GM23248 (cell line): ENCODE measurements around the gene ARAP2. TPM values are rescaled to one million over a fixed set of nuclear protein-coding genes. Genes with fewer than 3 reads are reported as not detected.

Experiments used
- DNase-seq: peaks from one replicate; pipeline ENCODE4 v3.0.0-alpha.2; 2015
- H2AFZ ChIP-seq: fragments of 200-600 bp; sonication (generic); 2 replicates; pipeline ENCODE4 v1.6.1; 2016; ENCODE audit warnings: antibody characterized with exemption
- H3F3A ChIP-seq: fragments of 200-600 bp; sonication (generic); 2 replicates; pipeline ENCODE4 v1.6.1; 2016; ENCODE audit warnings: mild to moderate bottlenecking, antibody characterized with exemption, mixed run types; ENCODE audit not compliant: insufficient read depth
- H3K27ac ChIP-seq: fragments of 200-600 bp; sonication (generic); 2 replicates; pipeline ENCODE4 v1.5.1; 2016; ENCODE audit warnings: mild to moderate bottlenecking
- H3K27me3 ChIP-seq: fragments of 200-600 bp; sonication (generic); replicated peaks from 2 replicates; pipeline ENCODE4 v1.6.1; 2016; ENCODE audit warnings: mild to moderate bottlenecking; ENCODE audit not compliant: insufficient read depth
- H3K36me3 ChIP-seq: fragments of 200-600 bp; sonication (generic); 2 replicates; pipeline ENCODE4 v1.6.1; 2016; ENCODE audit warnings: low read depth, mild to moderate bottlenecking
- H3K4me1 ChIP-seq: fragments of 200-600 bp; sonication (generic); 2 replicates; pipeline ENCODE4 v1.6.1; 2016; ENCODE audit warnings: mild to moderate bottlenecking; ENCODE audit not compliant: insufficient read depth
- H3K4me2 ChIP-seq: fragments of 200-600 bp; sonication (generic); one replicate; pipeline ENCODE4 v1.6.1; 2016; ENCODE audit warnings: mild to moderate bottlenecking; ENCODE audit not compliant: unreplicated experiment
- H3K4me3 ChIP-seq: fragments of 200-600 bp; sonication (generic); 2 replicates; pipeline ENCODE4 v1.5.1; 2016; ENCODE audit warnings: mild to moderate bottlenecking
- H3K79me2 ChIP-seq: fragments of 200-600 bp; sonication (generic); 2 replicates; pipeline ENCODE4 v1.6.1; 2016; ENCODE audit warnings: mild to moderate bottlenecking; ENCODE audit not compliant: insufficient read depth
- H3K9ac ChIP-seq: fragments of 200-600 bp; sonication (generic); 2 replicates; pipeline ENCODE4 v1.6.1; 2016; ENCODE audit warnings: mild to moderate bottlenecking
- H3K9me2 ChIP-seq: fragments of 200-600 bp; sonication (generic); 2 replicates; pipeline ENCODE4 v1.6.1; 2016; ENCODE audit warnings: mixed run types, mild to moderate bottlenecking, moderate library complexity; ENCODE audit not compliant: insufficient read depth
- H3K9me3 ChIP-seq: fragments of 200-600 bp; sonication (generic); one replicate; pipeline ENCODE4 v1.6.1; 2017; ENCODE audit warnings: low read depth
- H4K20me1 ChIP-seq: fragments of 200-600 bp; sonication (generic); 2 replicates; pipeline ENCODE4 v1.6.0; 2016; ENCODE audit not compliant: insufficient read depth
- EZH2 ChIP-seq: fragments of 200-600 bp; sonication (generic); IDR thresholded peaks from 2 replicates; pipeline ENCODE4 v1.6.1; 2018; ENCODE audit warnings: antibody characterized with exemption, mild to moderate bottlenecking; ENCODE audit not compliant: insufficient read depth, poor library complexity, severe bottlenecking
- EZH2phosphoT487 ChIP-seq: fragments of 200-600 bp; sonication (generic); IDR thresholded peaks from 2 replicates; pipeline ENCODE4 v1.6.1; 2018; ENCODE audit warnings: antibody characterized with exemption, moderate library complexity, mild to moderate bottlenecking, low read depth; ENCODE audit not compliant: insufficient read depth
- WGBS, 2 experiments: methylation state at CpG; one replicate each; pipeline ENCODE4 v1.1.6; 2015 to 2017; ENCODE audit warnings: low lambda C conversion rate in 2 of 2, low coverage in 1 of 2; ENCODE audit errors: missing lambda C conversion rate in 2 of 2; 5-methylcytosine and 5-hydroxymethylcytosine counted together
- in situ Hi-C: fragments of 300-500 bp; cut with MboI; formaldehyde crosslinking; loops from 2 replicates; pipeline ENCODE4 v1.15.0; 2020
- polyA plus RNA-seq: library from polyadenylated mRNA; unstranded; fragments of >200 nt; fragmentation: Nextera tagmentation; extraction: Ambion mirVana; gene quantifications from 2 replicates; pipeline ENCODE4 v1.2.1, GENCODE V29; 2016
- total RNA-seq: library from RNA; depleted of rRNA; stranded (reverse); fragments of >200 nt; shearing (Covaris generic); gene quantifications from 2 replicates; pipeline ENCODE4 v1.2.3, GENCODE V29; 2014

The ARAP2 gene
- total and polyA plus RNA-seq, 2 experiments from 2014 or later = not detected

DNA sequence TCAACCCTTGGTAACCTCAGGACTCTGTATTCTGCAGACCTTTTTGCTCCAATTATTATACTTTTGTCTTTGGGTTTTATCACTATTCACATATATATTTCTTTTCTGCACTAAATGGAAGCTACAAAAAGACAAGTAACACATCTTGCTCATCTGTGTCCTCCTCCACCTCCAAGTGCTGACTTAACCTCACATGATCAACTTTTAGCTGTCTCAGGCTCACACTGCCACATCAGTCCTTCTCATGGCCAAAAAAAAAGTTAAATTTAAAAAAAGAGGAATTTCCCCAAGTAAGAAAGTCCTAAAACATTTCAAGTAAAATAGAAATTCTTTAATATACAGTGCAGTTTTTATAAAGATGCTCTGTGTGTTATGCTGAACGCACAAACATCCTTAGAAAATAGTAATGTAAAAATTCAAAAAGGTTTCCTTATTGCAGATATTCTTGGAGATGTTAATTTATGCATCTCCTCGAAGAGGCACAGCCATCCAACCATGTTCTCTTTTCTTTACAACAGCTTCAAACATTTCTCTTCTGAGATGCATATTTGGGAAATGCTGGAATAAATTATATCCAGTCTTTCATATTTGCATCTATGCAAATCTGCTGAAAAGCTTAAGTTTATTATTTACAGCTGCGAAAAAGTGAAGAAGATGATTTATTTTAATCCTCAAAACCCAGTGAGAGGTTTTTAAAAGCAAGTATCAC, 37.6 kb downstream of the ARAP2 start:
- H3K9me2 ChIP-seq = no peaks in the 10 kb centered on the region
- no peaks in the 10 kb centered on the region for H3F3A ChIP-seq
- no peak overlapping the region for H3K27ac ChIP-seq
- no peak overlapping the region for H3K4me2 ChIP-seq
- no peaks in the 10 kb centered on the region for H3K36me3 ChIP-seq
- H3K4me1 ChIP-seq = no peaks in the 10 kb centered on the region
- no peak overlapping the region for H3K4me3 ChIP-seq
- H3K9me3 ChIP-seq = no peaks in the 10 kb centered on the region
- TF ChIP-seq EZH2 (no peak), EZH2phosphoT487 (no peak)
- H3K79me2 ChIP-seq = no peaks in the 10 kb centered on the region
- H3K27me3 ChIP-seq = no peaks in the 10 kb centered on the region
- H2AFZ ChIP-seq = no peak overlapping the region
- H4K20me1 ChIP-seq = no peaks in the 10 kb centered on the region
- in situ Hi-C loops = no loop called here
- WGBS, 2 experiments = 6 to 7% methylated on average over 3 of the region's 3 CpGs
- no peak for DNase-seq
- no peak overlapping the region for H3K9ac ChIP-seq

DNA sequence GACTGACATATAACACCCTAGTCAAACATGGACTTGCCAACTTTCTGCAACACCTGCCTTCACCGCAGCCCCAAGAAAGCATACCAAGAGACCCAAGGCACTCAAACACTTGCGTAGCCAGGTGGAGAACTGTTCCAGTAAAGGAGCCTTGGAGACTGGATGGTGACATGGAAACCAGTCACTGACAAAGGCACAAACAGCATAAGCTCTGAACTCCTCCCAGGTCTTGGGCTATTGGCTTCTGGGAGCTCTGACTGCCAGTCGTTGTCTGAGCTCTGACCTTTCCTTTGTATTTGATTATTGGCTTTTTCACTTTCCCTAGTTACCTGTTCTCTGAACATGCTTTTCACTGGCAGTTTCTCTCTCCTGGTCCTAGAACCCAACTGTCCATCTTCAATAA, 38.3 kb downstream of the ARAP2 start:
- DNase-seq = no peak
- Histone ChIP-seq H2AFZ (no peak overlapping the region), H3K79me2 (no peaks in the 10 kb centered on the region), H3K9me3 (no peaks in the 10 kb centered on the region), H3F3A (no peaks in the 10 kb centered on the region), H3K27ac (no peak overlapping the region), H4K20me1 (no peaks in the 10 kb centered on the region), H3K4me1 (no peaks in the 10 kb centered on the region), H3K4me3 (no peak overlapping the region), H3K4me2 (no peak overlapping the region), H3K9ac (no peak overlapping the region), H3K27me3 (no peaks in the 10 kb centered on the region), H3K36me3 (no peaks in the 10 kb centered on the region), H3K9me2 (no peaks in the 10 kb centered on the region)
- TF ChIP-seq EZH2 (no peak), EZH2phosphoT487 (no peak)
- in situ Hi-C loops = no loop called here
- WGBS, 2 experiments = 55% methylated on average over 3 of the region's 3 CpGs

DNA sequence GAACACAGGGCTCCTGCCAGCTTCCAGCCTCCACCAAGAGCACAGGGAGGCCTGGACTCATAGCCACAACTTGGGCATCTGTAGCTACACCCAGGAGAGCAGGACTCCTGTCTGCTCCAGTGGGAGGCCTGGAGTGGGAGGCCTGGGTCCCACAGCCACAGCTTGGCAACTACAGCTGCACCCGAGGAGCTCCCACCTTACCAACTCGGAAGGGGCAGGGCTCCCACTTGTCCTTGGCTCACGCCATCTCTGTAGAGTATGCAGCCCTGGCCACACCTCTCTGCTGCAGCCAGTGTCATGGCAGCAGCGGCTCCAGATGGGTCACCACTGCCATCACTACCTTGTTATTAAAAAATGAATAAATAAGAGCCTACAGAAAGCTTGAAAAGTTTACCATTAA, 45.5 kb downstream of the ARAP2 start:
- Histone ChIP-seq H3K4me3 (no peak overlapping the region), H3K79me2 (no peaks in the 10 kb centered on the region), H3K9me2 (no peaks in the 10 kb centered on the region), H3K27ac (no peak overlapping the region), H2AFZ (no peak overlapping the region), H3K9me3 (no peaks in the 10 kb centered on the region), H3K27me3 (no peaks in the 10 kb centered on the region), H3K4me2 (no peak overlapping the region), H3K9ac (no peak overlapping the region), H4K20me1 (no peaks in the 10 kb centered on the region), H3K36me3 (no peaks in the 10 kb centered on the region), H3F3A (no peaks in the 10 kb centered on the region), H3K4me1 (no peaks in the 10 kb centered on the region)
- DNase-seq = no peak
- in situ Hi-C loops = no loop called here
- TF ChIP-seq EZH2 = no peak
- no peak for TF ChIP-seq EZH2phosphoT487
- 36 to 58% methylated on average over 4 of the region's 4 CpGs for WGBS, 2 experiments

DNA sequence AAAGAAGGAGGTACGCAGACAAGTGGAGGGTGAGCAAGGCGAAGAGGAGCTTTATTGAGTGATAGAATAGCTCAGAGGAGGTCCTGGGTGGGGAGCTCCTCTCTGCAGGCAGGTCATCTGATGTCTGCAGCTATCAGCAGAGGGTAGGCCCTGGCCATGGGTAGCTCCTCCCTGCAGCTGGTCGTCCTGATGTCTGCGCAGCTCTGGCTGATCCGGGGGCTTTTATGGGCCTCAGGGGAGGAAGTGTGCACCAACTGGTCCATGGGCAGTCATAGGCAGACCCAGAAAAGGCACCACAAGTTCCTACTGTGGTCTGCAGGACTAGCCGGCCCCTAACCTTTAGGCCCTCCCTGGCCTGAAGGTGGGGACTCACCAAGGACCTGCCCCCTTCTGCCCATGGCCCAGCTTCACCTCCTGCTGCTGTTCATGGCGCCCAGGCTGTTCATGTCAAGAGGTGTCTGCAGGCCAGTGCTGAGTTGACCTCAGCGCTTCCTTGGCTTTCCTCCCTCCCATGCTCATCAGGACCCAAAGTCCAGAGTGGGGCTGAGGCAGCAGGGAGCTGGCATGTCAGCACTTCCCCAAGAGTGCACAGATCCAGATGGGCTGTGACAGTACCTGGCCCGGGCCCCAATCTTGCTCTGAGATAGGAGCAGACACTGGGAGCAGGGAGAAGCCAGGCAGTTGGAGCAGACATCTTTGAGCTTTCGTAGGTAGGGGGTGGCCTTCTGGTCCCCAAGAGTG, 46.1 kb downstream of the ARAP2 start:
- no peak for TF ChIP-seq EZH2
- no peak for TF ChIP-seq EZH2phosphoT487
- Histone ChIP-seq H3K36me3 (no peaks in the 10 kb centered on the region), H3F3A (no peaks in the 10 kb centered on the region), H3K79me2 (no peaks in the 10 kb centered on the region), H3K9me2 (no peaks in the 10 kb centered on the region), H3K4me1 (no peaks in the 10 kb centered on the region), H3K4me2 (no peak overlapping the region), H3K9me3 (no peaks in the 10 kb centered on the region), H3K9ac (no peak overlapping the region), H3K27ac (no peak overlapping the region), H4K20me1 (no peaks in the 10 kb centered on the region), H2AFZ (no peak overlapping the region), H3K4me3 (no peak overlapping the region), H3K27me3 (no peaks in the 10 kb centered on the region)
- no peak for DNase-seq
- in situ Hi-C loops = no loop called here
- 44 to 48% methylated on average over 10 of the region's 10 CpGs for WGBS, 2 experiments
